Fibroblast of peridontal ligament (primary cell): ENCODE data around the gene NAV3.
A peak's percentile ranks its signal among the peaks of the same experiment; 100 is the strongest.

Experiments used
- DNase-seq: peaks from one replicate; pipeline ENCODE4 v3.0.0-alpha.2; 2010; ENCODE audit errors: extremely low read depth

NAV3 gene

DNA sequence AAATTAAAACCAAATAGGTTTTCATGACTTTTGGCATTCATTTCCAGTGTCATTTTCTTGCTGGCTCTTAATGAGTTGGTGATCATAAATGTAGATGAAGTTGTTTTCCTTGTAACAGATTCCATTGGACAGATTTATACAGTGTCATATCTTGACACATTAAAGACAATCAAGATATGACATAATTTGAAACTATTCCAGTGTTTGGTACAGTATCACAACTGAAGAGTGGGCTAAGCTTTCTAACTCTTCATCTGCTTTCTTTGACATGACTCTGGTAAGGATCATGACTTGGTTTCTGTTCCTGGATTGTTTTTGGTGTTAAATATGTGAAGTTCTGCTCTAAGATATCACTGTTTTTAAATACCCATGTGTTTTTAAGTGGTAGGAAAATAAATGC lies 289.6 kb downstream of the NAV3 start:
- no peak for DNase-seq

DNA sequence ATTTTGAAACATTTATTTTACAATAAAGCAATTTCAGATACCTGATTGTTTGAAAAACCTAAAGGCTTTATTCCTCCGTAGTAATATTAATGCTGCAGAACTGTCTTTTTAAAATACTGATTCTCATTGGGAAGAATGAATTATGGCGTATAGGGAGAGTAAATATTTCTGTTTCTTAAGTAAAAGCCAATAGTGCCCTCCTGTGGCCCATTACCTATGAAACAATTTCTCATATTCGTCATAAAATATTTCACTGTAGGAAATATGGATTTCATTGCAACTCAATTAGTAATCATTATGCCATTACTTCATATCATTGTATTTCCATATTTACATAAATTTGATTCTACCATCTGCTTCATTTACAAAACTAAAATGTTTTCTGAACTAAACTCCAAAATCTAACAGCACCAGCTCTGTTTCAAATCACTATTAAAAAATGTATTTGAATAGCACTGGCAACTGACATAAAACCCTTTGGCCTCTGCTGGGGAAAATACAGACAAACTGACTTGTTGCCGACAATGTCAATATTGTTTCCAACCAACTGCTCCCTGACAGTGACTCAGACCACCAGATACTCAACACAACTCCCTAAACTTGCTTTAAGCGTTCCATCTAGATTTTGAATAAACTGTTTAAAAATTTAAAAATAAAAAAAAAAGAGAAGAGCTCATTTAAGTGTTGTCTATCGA lies 290.3 kb downstream of the NAV3 start:
- peak; percentile 83 for DNase-seq

DNA sequence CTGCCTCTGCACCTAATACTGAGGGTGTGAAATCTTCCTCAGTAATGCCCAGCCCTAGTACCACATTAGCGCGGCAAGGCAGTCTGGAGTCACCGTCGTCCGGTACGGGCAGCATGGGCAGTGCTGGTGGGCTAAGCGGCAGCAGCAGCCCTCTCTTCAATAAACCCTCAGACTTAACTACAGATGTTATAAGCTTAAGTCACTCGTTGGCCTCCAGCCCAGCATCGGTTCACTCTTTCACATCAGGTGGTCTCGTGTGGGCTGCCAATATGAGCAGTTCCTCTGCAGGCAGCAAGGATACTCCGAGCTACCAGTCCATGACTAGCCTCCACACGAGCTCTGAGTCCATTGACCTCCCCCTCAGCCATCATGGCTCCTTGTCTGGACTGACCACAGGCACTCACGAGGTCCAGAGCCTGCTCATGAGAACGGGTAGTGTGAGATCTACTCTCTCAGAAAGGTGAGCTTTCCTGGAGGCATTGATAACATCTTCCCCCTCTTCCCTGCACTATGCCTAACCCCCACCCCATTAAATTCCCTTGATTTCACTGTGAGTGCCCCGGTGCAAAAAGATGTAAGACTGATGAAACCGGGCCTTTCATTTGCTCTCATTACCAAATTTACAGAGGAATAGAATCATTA lies 291.4 kb downstream of the NAV3 start:
- DNase-seq = no peak

DNA sequence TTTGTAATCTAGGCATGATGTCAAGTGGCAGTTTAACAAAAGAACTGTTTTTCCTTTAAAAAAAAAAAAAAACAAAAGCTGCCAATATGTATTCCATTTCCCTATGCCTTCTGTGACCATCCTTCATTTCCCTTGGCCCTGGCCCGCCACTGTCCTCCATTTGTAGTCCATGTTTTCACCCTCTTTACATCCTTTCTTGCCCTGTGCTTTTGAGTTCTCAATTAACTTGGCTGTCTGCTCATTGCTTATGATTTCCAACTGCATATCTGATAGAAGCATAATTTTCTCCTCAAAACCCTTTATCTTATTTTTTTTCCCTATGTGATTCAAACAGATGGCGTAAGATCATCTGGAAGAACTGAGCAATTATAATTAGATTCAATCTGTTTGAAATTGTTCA lies 297.5 kb downstream of the NAV3 start:
- no peak for DNase-seq

DNA sequence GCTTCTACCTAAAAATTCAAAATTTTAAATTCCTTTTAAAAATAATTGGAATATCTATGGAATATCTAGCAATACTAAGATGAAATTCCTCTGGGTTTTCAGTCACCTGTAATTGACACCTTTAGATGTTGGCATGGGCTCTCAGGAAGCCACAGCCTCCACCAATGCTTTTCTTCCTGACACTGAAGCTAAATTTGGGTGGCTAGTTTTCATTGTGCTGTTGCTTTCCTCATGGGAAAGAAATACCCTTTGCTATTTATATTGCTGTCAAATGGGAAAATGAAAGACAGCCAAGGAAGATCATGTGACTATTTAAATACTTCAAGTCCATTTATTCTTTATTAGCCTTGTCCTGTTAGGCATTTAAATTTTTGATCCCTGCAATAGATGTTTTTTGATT lies 313.0 kb downstream of the NAV3 start:
- no peak for DNase-seq

DNA sequence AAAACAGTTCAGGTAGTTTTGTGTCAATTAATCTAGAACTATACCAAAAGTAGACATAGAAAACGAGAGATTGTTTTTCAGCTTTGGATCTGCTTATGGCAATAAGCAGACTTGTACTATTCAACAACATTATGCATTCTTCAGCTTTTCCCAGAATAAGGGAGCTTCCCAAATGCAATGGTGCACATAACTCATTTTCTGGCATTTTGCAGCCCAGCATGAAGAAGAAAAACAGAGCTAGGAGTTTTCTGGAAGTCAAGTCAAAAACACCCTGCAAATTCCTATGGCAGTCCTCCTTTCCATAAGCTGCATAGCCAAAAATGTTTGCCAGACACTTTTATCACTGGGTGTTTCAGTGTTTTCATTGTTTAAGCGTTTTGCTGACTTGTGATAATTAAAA lies 314.7 kb downstream of the NAV3 start:
- DNase-seq = no peak

DNA sequence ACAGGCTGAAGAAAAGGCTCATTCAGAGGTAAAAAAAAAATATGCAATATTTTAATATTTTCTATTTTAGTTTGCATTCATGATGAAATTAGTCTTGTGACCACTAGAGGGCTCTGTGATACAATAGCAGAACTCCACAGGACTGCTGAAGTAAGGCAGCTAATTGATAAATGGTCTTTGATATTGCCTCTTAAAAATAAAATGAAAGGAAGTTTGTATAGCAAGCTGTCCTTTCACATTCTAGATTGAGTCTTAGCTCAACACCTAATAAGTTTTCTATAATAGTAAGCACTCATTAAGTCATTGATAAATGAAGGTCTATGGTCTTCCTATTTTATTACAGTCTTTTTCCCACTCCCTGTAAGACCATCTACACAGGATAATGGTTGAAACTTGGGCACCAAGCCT lies 315.7 kb downstream of the NAV3 start:
- DNase-seq = peak; percentile 76

DNA sequence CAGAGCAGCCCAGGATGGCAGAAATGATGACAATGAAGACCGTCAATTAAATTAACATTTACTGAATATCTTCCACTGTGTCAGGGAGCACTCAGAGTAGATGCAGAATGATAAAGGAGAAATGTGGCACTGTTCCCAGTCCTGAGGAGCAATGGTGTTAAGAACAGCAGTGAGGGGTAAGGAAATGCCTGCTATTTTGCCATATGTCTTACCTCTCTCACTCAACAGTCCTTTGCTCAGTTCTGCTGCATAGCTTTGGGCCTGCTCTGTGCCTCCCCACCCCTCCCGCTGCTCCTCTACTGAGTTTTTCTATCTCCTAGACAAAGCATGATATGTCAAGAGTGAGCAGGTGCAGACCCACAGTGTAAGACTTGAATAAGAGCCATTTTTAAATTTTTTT lies 318.8 kb downstream of the NAV3 start:
- DNase-seq = no peak

DNA sequence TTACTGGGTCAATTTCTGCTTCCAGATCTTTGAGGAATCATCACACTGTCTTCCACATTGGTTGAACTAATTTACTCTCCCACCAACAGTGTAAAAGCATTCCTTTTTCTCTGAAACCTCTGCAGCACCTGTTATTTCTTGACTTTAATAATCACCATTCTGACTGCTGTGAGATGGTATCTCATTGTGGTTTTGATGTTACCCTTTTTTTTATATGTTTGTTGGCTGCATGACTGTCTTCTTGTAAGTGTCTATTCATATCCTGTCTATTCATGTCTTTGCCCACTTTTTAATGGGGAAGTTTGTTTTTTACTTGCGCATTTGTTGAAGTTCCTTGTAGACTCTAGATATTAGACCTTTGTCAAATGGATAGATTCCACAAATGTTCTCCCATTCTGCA lies 324.9 kb downstream of the NAV3 start:
- DNase-seq = no peak

DNA sequence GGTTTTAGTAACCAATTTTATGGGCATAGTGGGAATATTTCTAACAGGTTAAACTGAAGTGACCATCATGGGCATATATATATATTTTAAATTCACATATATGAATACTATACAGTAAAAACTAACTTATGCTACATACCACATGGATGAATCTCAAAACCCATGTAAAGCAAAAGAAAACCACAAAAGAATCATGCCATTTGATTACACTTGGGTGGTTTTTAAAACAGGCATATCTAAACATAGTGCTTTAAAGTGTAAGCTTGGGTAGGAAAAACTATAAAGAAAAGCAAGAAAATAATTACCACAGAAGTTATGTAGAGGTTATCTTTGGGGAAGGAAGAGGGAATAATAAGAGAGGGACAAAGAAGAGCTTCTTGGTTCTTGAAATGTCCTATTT lies 326.1 kb downstream of the NAV3 start:
- peak; percentile 49 for DNase-seq

DNA sequence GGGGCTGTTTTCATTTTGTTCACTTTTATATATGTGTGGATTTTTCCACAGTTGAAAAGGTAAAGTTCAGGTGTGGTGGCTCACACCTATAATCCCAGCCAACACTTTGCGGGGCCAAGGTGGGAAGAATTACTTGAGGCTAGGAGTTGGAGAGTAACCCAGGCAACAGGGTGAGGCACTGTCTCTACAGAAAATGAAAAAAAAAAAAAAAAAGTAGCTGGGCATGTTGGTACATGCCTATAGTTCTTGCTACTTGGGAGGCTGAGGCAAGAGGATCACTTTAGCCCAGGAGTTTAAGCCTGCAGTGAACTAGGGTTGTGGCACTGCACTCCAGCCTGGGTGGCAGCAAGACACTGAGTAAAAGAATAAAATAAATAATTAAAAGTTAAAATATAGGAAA lies 326.5 kb downstream of the NAV3 start:
- DNase-seq = peak; percentile 10

DNA sequence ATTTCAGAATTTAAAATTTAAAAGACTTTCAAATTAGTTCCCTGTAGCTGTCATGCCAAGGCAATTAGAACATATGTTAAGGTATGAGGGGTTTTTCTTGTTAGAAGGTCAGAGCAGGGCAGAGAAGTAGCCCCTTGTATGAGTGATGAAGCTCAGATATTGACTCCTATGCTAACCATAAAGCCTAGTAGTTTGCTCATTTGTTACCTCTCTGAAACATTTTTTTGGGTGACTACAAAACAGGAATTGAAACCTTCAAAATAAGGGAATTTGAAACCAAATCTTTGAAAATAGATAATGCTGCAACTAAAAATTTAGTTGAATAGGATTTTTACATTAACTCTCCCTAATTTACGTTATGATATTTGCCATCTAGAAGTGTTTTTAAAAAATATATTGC lies 333.5 kb downstream of the NAV3 start:
- DNase-seq = no peak

DNA sequence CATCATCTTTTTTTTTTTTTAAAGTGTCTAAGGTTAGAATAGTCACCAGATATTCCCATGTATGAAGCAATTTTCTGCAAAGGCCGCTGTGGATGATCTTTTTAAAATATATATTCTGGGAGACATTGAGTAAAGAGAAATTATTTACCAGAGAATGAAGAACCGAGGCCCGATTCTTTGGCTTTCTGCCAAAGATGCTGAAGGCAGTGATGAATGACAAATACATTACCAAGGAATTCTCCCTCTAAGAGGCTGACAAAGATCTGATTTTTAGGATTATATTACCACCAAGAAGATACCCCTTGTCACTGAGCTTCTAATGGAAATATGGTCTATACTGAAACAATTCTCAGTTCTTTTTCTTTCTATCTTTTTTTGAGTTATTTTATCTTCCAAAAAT lies 336.8 kb downstream of the NAV3 start:
- no peak for DNase-seq

DNA sequence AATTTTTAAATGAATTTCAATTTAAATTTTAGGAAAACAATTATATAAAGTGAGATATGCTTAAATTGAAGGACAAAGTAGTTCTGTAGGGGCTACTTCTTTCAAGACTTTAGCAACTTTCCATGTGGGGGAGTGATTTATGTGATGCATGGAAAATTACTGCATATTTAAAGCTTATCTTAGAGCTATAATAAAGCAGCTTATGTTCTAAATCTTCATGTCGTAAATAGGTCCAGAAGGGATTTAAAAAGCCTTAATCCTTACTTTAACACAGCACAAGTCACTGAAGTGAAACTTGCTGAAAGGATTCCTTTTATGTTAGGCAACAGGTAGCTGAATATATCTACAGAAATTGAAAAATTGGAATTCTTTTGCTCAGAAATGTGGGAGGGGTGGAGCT lies 340.4 kb downstream of the NAV3 start:
- DNase-seq = no peak

DNA sequence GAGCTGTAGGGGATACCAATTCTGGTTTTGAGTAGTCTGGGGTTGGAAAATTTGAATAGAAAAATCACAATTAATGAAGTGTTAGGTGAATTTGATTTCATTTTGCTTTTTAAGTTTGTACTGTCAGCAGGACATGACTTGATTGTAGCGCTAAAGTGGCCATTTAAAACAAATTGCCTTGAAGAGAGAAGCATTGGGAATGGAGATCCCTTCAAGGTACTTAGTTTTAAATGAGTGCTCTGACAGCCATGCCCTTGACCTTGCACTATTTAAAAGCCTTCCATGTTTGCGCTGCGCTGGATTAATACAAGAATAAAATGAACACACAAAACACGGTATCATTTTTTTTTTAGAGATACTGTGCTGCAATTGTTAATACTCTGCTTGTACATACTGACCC lies 345.9 kb downstream of the NAV3 start:
- no peak for DNase-seq

DNA sequence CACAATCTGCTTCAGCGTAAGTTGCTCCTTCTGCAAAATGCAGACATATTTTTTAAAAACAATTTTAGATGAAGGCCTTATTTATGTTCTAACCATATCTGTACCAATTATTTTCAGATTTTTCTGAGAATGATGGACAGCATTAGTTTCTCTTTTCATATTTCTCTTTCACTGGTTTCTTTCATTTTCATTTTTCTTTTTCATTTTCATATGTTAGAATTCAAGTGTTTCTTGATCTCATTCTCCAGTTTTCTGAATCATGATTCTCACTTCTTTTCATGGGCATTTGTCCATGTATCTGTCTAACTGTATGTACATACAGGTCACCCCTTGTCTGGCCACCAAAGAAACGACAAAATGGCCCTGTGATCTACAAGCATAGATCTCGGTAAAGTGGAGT lies 346.6 kb downstream of the NAV3 start:
- DNase-seq = no peak

DNA sequence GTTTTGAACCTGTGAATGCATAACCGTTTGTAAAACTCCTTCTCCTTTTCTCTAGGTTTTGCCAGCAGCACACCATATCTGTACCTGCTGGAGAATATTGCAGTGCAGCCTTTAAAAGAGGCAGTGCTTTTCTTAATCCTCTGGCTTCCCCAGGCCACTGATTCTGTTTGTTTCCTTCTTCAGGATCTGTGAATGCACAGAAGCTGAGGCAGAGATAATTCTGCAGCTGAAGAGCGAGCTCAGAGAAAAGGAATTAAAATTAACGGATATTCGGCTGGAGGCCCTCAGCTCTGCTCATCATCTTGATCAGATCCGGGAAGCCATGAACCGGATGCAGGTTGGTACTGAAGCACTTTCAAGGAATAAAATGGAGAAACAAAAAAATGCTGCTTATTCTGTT lies 348.7 kb downstream of the NAV3 start:
- no peak for DNase-seq

DNA sequence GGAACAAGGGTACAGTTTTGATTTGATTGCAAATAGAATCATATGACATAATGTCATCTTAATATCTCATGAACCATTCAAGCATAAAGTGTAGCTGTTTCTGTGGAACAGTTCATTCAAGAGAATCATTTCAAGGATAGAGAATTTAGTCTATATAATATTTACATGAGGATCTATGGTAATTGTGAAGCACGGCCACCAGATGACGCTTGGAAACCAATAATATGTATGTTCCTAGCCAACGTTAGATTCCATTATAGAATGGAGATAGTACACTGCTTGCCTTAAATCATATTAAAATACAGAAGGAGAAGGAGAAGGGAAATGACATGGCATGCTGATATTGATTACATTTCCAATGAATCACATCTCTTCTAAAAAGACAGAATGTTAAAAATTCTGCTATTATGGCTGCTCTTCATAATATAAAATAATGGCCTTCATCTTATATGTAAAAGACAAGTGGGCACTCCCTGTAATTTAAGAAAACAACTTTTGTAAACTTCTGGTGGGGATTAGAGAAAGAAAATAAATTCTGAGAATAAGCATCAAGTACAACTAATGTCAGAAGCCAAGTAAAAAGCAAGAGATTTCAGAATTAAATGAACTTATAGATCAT lies 351.0 kb downstream of the NAV3 start:
- peak; percentile 54 for DNase-seq

DNA sequence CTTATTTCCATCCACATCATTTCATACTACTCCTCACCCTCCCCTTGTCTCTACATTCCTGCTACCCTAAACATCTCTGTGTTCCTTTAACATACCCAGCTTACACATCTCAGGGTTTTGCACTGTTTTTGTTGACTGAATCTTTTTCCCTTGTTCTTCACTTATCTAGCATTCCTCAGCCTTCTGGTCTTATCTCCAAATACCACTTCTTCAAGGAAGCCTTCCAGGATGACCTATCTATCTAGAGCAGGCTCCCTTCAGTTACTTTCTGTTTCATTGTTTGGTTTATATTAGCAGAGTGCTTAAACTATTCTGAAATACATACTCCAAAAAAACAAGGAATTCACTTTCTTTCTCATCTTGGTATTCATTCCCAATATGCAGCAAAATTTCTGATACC lies 353.1 kb downstream of the NAV3 start:
- DNase-seq = no peak

DNA sequence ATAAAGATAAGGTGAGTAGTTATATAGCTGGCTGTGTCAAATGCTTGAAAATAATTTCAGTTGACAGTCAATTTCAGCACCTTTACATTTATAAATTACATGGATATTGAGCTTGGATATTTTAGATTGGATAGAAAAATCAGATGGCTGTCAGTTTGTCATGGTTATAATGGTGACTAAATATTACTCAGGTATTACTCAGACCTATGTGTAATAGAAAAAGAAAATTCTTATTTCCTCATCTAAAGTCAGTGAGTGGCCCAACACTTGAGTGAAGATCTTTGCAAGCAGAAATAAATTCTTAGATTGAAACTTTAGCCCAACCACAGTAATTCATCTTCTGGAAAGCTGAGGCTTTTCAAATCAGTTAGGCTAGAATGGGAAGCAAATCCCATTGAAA lies 354.4 kb downstream of the NAV3 start:
- DNase-seq = peak; percentile 46

DNA sequence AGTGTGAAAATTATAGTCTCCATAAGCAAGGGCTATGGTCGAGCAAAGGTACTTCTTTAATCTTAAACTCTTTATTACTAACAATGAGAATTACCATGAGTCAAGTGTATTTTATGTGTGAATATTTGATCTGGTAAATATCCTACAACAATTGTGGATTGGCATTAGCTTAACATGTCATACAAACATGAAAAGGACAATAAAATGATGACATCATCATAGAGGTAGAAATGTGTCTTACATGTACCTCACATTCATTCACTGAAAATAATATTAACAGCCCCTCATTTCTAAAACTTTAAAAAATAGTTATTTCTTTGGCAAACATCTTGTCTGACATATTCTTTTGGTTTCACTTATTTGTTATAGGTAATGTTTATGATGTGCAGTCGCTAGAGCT lies 355.0 kb downstream of the NAV3 start:
- DNase-seq = no peak

DNA sequence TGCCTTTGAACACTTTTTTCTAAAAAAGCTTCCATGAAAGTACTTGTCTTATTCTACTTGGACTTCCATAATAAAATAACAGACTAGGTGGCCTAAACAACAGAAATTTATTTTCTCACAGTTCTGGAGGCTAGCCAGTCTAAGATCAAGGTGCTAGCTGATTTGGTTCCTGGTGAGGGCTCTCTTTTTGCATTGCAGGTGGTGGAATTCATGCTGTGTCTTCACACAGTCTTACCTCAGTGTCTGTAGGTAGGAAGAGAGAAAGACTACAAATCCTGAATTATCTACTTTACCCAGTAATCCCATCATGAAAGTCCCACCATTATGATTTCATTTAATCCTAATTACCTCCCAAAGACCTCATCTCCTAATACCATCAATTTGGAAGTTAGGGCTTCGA lies 356.0 kb downstream of the NAV3 start:
- no peak for DNase-seq

DNA sequence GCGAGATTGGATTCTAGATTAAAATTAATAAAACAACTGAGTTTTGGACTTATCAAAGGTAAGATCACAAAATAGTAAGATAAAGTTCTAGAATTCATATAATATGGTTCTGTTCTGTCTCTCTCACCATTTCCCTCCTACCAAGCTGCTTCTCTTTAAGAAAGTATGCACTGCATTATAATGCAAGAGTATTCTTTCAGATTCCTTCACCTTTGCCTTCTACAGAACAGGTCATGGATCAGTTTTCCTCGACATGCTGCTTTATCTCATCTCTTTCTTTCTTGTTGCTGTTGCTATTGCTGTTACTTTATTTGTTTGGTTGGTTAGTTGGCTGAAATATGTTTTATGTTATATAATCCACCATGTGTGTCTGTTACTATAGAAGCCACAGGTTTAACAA lies 357.0 kb downstream of the NAV3 start:
- no peak for DNase-seq

DNA sequence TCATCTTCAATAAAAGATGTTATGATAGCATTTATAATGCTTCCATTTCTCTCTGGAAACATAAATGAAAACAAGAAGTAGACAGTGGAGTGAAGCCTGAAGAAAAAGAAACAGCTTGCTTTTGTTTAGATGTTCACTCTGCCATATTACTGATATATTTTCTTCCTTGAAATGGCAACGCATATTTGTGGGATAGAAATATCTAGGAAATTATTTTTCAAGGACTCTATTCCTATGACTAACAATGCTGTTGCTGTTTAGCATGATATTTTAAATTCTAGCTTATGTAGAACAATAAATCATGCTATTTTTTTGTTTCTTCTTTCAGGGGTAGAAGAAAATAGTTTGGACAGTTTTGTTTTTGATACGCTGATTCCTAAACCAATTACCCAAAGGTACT lies 359.0 kb downstream of the NAV3 start:
- DNase-seq = peak; percentile 47
